Neural progenitor cell (in vitro differentiated cells): ENCODE data around the gene GPR150.

ENCODE experiments used
- EZH2 ChIP-seq: fragments of 200-600 bp; sonication (generic); IDR thresholded peaks from 2 replicates; pipeline ENCODE4 v1.6.1; 2017; ENCODE audit warnings: antibody characterized with exemption, mild to moderate bottlenecking, moderate library complexity
- EZH2phosphoT487 ChIP-seq: fragments of 200-600 bp; sonication (generic); IDR thresholded peaks from 2 replicates; pipeline ENCODE4 v1.6.1; 2017; ENCODE audit warnings: antibody characterized with exemption
- TF ChIP-seq, protein P1 (sequence below): fragments of 200-600 bp; sonication (generic); IDR thresholded peaks from 2 replicates; pipeline ENCODE4 v1.5.1; 2017; ENCODE audit warnings: antibody characterized with exemption, mild to moderate bottlenecking

DNA sequence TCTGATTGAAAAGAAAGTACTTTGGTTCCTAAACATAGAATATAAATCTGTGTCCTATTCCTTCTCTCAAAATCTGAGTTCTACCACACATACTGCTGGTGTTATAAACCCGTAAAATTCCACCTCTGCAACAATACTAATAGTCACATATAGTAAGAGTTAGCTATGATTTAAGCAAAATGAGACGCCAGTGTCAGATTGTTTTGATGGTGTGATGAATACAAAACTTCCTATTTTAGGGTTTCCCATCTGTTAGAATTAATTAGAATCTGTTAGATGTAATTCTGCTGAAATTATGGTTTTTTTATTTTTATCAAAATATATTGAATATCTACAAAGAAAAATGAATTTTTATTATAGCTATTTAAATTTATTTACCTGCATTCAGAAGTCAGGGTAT, 38.3 kb upstream of the GPR150 start:
- TF ChIP-seq, protein P1, sequence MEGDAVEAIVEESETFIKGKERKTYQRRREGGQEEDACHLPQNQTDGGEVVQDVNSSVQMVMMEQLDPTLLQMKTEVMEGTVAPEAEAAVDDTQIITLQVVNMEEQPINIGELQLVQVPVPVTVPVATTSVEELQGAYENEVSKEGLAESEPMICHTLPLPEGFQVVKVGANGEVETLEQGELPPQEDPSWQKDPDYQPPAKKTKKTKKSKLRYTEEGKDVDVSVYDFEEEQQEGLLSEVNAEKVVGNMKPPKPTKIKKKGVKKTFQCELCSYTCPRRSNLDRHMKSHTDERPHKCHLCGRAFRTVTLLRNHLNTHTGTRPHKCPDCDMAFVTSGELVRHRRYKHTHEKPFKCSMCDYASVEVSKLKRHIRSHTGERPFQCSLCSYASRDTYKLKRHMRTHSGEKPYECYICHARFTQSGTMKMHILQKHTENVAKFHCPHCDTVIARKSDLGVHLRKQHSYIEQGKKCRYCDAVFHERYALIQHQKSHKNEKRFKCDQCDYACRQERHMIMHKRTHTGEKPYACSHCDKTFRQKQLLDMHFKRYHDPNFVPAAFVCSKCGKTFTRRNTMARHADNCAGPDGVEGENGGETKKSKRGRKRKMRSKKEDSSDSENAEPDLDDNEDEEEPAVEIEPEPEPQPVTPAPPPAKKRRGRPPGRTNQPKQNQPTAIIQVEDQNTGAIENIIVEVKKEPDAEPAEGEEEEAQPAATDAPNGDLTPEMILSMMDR: no peak
- TF ChIP-seq EZH2: no peak
- no peak for TF ChIP-seq EZH2phosphoT487
